Measurements from ENCODE around the gene RPS6KB1. TPM values are rescaled to one million over a fixed set of nuclear protein-coding genes. Genes with fewer than 3 reads are reported as not detected.

RPS6KB1 gene
- total and polyA plus RNA-seq, 10 of the 15 experiments (the other 5 are each of a cell fraction or from before 2014, with no cell fraction given), result 6.6 to 33.2 (median 26.0) TPM

DNA sequence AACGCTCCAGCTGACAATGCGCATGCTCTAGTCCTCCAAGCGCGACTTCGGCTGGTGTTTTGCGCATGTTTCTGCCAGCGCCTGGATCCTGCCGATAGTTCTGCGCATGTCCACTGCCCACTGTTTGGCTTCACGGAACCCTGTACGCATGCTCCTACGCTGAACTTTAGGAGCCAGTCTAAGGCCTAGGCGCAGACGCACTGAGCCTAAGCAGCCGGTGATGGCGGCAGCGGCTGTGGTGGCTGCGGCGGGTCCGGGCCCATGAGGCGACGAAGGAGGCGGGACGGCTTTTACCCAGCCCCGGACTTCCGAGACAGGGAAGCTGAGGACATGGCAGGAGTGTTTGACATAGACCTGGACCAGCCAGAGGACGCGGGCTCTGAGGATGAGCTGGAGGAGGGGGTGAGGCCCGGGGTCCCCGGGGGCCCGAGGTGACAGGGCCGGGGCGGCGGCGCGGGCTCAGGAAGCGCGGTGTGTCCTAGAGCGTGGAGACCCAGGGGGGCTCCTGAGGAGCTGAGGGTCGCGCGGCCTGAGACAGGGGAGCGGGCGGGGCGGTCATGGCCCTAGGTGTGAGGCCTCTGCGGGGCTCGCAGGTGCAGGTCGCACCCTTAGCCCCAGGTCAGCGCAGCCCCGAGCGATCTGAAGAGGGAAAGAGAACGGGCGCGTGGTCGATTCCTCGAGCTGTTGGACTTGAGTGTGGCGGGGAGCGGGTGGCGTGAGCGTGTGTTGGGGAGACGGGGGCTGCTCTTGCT lies at the start of gene RPS6KB1, which contains the start of gene TUBD1 (continued):
- TF ChIP-seq, protein P1, sequence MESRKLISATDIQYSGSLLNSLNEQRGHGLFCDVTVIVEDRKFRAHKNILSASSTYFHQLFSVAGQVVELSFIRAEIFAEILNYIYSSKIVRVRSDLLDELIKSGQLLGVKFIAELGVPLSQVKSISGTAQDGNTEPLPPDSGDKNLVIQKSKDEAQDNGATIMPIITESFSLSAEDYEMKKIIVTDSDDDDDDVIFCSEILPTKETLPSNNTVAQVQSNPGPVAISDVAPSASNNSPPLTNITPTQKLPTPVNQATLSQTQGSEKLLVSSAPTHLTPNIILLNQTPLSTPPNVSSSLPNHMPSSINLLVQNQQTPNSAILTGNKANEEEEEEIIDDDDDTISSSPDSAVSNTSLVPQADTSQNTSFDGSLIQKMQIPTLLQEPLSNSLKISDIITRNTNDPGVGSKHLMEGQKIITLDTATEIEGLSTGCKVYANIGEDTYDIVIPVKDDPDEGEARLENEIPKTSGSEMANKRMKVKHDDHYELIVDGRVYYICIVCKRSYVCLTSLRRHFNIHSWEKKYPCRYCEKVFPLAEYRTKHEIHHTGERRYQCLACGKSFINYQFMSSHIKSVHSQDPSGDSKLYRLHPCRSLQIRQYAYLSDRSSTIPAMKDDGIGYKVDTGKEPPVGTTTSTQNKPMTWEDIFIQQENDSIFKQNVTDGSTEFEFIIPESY (IDR thresholded peaks at IDR 0.05), result 0 out of 2 replicates have a peak, but pooled peaks have one; percentile 37
- no peak for TF ChIP-seq SUPT20H (IDR thresholded peaks at IDR 0.05; ENCODE audit: borderline replicate concordance, control insufficient read depth, low read depth, low read length)
- no peak for TF ChIP-seq JUNB (IDR thresholded peaks at IDR 0.05)
- TF ChIP-seq RB1 (IDR thresholded peaks at IDR 0.05; ENCODE audit: borderline replicate concordance), result peak; percentile 95
- TF ChIP-seq, protein P2, sequence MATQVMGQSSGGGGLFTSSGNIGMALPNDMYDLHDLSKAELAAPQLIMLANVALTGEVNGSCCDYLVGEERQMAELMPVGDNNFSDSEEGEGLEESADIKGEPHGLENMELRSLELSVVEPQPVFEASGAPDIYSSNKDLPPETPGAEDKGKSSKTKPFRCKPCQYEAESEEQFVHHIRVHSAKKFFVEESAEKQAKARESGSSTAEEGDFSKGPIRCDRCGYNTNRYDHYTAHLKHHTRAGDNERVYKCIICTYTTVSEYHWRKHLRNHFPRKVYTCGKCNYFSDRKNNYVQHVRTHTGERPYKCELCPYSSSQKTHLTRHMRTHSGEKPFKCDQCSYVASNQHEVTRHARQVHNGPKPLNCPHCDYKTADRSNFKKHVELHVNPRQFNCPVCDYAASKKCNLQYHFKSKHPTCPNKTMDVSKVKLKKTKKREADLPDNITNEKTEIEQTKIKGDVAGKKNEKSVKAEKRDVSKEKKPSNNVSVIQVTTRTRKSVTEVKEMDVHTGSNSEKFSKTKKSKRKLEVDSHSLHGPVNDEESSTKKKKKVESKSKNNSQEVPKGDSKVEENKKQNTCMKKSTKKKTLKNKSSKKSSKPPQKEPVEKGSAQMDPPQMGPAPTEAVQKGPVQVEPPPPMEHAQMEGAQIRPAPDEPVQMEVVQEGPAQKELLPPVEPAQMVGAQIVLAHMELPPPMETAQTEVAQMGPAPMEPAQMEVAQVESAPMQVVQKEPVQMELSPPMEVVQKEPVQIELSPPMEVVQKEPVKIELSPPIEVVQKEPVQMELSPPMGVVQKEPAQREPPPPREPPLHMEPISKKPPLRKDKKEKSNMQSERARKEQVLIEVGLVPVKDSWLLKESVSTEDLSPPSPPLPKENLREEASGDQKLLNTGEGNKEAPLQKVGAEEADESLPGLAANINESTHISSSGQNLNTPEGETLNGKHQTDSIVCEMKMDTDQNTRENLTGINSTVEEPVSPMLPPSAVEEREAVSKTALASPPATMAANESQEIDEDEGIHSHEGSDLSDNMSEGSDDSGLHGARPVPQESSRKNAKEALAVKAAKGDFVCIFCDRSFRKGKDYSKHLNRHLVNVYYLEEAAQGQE (IDR thresholded peaks at IDR 0.05; ENCODE audit: low read depth, low read length), result no peak
- TF ChIP-seq ASH2L (IDR thresholded peaks at IDR 0.05; ENCODE audit: borderline replicate concordance, low read depth), result no peak
- TF ChIP-seq ATF3 (IDR thresholded peaks at IDR 0.05; ENCODE audit: borderline replicate concordance, extremely low read depth, low read depth, low read length), result 0 out of 2 replicates have a peak, but pooled peaks have one; percentile 35
- TF ChIP-seq TAF1 (IDR thresholded peaks at IDR 0.05; ENCODE audit: borderline replicate concordance, low read depth, low read length), result peak; percentile 92
- TF ChIP-seq EGR1 (IDR thresholded peaks at IDR 0.05; ENCODE audit: borderline replicate concordance in 1 of 2, low read depth in 2 of 2, low read length in 2 of 2), result no peak
- TF ChIP-seq STAT1 (conservative IDR thresholded peaks at IDR 0.05), result no peak
- no peak for TF ChIP-seq CEBPZ (IDR thresholded peaks at IDR 0.05; ENCODE audit: low read depth, low read length)
- no peak for TF ChIP-seq NR2C2 (IDR thresholded peaks at IDR 0.05; ENCODE audit: borderline replicate concordance, control insufficient read depth, insufficient read length, low read depth)
- TF ChIP-seq ATF7 (IDR thresholded peaks at IDR 0.05; ENCODE audit: low read depth), result no peak
- TF ChIP-seq SREBF2 (IDR thresholded peaks at IDR 0.05; ENCODE audit: low read length), result no peak
- no peak for TF ChIP-seq PML (IDR thresholded peaks at IDR 0.05; ENCODE audit: low read length)
- TF ChIP-seq RFX5 (IDR thresholded peaks at IDR 0.05; ENCODE audit: low read depth, low read length), result no peak
- TF ChIP-seq GATAD2B (conservative IDR thresholded peaks at IDR 0.05; ENCODE audit: low read depth), result peak; percentile 89
- peak; percentile 41; the same call in 1 of the 2 replicates for TF ChIP-seq ZNF207 (IDR thresholded peaks at IDR 0.05; ENCODE audit: borderline replicate concordance)
- TF ChIP-seq MXI1 (IDR thresholded peaks at IDR 0.05; ENCODE audit: low read depth, low read length), result 0 out of 2 replicates have a peak, but pooled peaks have one; percentile 31

Data from GM12878 (cell line).